T-helper 17 cell (primary cell): ENCODE results near the gene CYP2C9. TPM values are rescaled to one million over a fixed set of nuclear protein-coding genes. Genes with fewer than 3 reads are reported as not detected.

Experiments used
- ATAC-seq: fragments of 150-1000 bp; cut with Tn5 transposase; 2 replicates; pipeline ENCODE4 v1.10.0; 2021; ENCODE audit warnings: mild to moderate bottlenecking, moderate library complexity
- DNase-seq, 3 donors: peaks; one replicate each; pipeline versions ENCODE4 v3.0.0 to v3.0.0-alpha.2; 2020 to 2021
- H3K9me3 ChIP-seq: one replicate; pipeline ENCODE4 v1.7.0; 2013; ENCODE audit warnings: low read length, mild to moderate bottlenecking; ENCODE audit not compliant: control insufficient read depth, poor library complexity, severe bottlenecking
- H3K27ac Mint-ChIP-seq: one replicate; pipeline ENCODE4 v1.8.0; 2022; ENCODE audit warnings: mild to moderate bottlenecking, moderate library complexity, mixed read lengths
- H3K27me3 Mint-ChIP-seq: one replicate; pipeline ENCODE4 v1.8.0; 2022; ENCODE audit warnings: mixed read lengths
- H3K36me3 Mint-ChIP-seq: one replicate; pipeline ENCODE4 v1.8.0; 2022; ENCODE audit warnings: low read depth, mixed read lengths
- H3K4me1 Mint-ChIP-seq: one replicate; pipeline ENCODE4 v1.8.0; 2022; ENCODE audit warnings: mild to moderate bottlenecking, mixed read lengths
- H3K4me3 Mint-ChIP-seq: one replicate; pipeline ENCODE4 v1.8.0; 2022; ENCODE audit warnings: mild to moderate bottlenecking, moderate library complexity, mixed read lengths
- total RNA-seq, 4 donors: library from RNA in 2 of 4; stranded (reverse) in 2 of 4; gene quantifications; one replicate each; pipeline ENCODE4 v1.2.3 and lab custom pipeline; 2022 to 2026

The CYP2C9 gene
- total RNA-seq, 2 donors from 2014 or later, result not detected

GRCh38 chr10:94989192-94989591 lies 50.7 kb downstream of the CYP2C9 start:
- Mint-ChIP-seq H3K27ac (no peak overlapping the region), H3K27me3 (no peaks in the 10 kb centered on the region), H3K4me1 (no peaks in the 10 kb centered on the region), H3K36me3 (no peaks in the 10 kb centered on the region), H3K4me3 (no peak overlapping the region)
- ATAC-seq (no peak), DNase-seq (no peak)
- H3K9me3 ChIP-seq, result no peaks in the 10 kb centered on the region

DNA sequence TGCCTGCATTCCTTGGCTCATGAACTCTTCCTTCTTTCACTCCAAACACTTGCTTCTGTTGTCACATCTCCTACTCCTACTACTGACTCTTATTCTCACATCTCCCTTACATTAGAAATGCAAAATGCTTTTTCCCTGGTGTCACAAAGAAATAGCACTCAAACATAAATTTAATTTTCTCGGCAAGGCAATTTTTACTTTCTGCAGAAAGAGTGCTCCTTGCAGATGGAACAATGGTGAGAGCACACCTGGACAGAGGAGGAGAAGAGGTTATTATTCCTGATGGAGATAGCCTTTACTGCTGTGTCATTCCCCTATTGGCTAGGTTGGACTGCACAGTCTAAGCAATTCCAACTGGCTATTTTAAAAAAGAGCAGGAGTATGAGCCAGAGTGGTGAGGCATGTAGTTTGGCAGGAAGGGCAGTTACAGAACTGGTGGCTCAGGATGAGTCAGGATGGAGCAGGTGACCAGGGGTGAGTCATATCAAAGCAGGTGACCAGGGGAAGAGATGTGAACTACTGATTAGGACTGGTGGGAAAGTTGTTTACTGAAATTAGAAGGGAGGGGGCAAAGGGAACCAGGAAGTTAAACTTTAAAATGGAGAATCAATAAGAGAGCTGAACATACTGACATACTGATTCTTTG lies 52.9 kb downstream of the CYP2C9 start:
- DNase-seq (no peak), ATAC-seq (no peak)
- Mint-ChIP-seq H3K27me3 (no peaks in the 10 kb centered on the region), H3K4me3 (no peak overlapping the region), H3K36me3 (no peaks in the 10 kb centered on the region), H3K4me1 (no peaks in the 10 kb centered on the region), H3K27ac (no peak overlapping the region)
- no peaks in the 10 kb centered on the region for H3K9me3 ChIP-seq

DNA sequence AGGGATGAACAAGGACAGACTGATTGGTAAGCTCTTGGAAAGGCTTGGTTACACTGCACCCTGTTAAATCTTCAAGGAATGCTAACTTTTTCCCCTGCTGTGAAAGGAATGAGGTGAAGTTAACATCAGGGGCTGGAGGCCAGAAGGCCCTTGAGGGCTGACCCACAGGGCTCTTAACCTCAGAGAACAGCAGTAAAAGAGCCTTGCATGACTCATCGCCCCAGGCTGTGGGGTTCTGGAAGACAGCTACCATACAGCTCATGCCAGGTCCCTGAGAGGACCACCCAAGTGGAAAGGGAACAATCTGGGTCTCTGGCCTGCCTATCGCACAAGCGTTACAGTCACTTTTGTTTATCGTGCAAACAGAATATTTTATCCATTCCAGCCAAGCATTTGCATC lies 54.4 kb downstream of the CYP2C9 start:
- DNase-seq (no peak), ATAC-seq (no peak)
- Mint-ChIP-seq H3K27me3 (no peaks in the 10 kb centered on the region), H3K27ac (no peak overlapping the region), H3K4me3 (no peak overlapping the region), H3K36me3 (no peaks in the 10 kb centered on the region), H3K4me1 (no peaks in the 10 kb centered on the region)
- no peaks in the 10 kb centered on the region for H3K9me3 ChIP-seq

DNA sequence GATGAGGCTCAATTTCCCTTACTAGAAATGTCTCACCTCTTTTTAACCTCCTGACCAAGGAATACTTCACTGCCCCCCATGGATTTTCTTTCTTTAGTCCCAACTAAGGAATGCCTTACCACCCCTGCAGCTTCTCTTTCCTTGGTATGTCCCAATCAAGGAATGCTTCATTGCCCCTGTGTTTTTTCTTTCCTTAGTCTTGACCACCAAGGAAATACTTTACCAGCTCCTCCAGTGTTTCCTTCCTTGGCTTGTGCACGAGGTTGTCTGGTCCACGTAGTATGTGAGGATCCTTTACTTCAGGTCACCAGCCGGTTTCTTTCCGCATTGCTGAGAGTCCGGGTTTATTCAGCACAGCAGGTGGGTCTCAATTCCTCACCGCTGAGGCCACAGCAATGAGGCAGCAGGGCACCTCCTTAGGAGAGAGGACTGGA lies 59.3 kb downstream of the CYP2C9 start:
- no peak overlapping the region for H3K27ac Mint-ChIP-seq
- no peak for ATAC-seq

DNA sequence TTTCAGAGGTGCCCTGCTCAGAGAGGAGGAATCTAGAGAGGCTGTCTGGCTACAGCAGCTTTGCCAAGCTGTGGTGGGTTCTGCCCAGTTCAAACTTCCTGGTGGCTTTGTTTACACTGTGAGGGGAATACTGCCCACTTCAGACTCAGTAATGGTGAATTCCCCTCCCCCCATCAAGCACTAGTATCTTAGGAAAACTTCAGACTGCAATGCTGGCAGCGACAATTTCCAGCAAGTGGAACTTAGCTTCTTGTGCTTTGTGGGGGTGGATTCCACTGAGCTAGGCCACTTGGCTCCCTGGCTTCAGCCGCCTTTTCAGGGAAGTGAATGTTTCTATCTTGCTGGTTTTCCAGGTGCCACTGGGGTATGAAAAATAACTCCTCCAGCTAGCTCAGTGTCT lies 88.0 kb downstream of the CYP2C9 start:
- H3K9me3 ChIP-seq, result no peaks in the 10 kb centered on the region
- H3K4me1 Mint-ChIP-seq, result no peaks in the 10 kb centered on the region
- H3K27me3 Mint-ChIP-seq, result no peaks in the 10 kb centered on the region
- DNase-seq (no peak), ATAC-seq (no peak)
- H3K27ac Mint-ChIP-seq, result no peak overlapping the region
- H3K4me3 Mint-ChIP-seq, result no peak overlapping the region
- no peaks in the 10 kb centered on the region for H3K36me3 Mint-ChIP-seq

More for the DNA sequence above, 59.3 kb downstream of the CYP2C9 start:
- Mint-ChIP-seq H3K4me3 (no peak overlapping the region), H3K36me3 (no peaks in the 10 kb centered on the region), H3K27me3 (no peaks in the 10 kb centered on the region), H3K4me1 (no peaks in the 10 kb centered on the region)
- no peaks in the 10 kb centered on the region for H3K9me3 ChIP-seq
- no peak for DNase-seq

DNA sequence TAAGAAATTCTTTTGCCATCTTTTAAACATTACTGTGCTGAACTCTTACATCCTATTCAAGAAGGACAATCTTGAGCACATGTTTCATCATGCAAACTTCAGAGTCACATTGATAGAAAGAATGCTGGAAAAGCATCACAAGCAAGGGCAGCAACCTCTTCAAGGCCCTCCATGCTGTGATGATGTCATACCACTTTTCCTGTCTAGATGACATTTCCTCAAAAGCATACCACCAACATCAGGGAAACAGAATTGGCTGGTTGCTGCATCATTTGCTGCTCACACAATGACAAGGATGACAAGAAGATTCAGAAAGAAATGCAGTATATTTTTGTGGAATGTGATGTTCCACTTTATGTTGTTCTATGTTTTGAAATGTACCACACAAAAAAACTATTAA lies 93.2 kb downstream of the CYP2C9 start:
- DNase-seq, result no peak
- H3K4me1 Mint-ChIP-seq, result no peaks in the 10 kb centered on the region
- no peaks in the 10 kb centered on the region for H3K36me3 Mint-ChIP-seq
- no peaks in the 10 kb centered on the region for H3K27me3 Mint-ChIP-seq
- H3K9me3 ChIP-seq, result no peaks in the 10 kb centered on the region
- ATAC-seq, result no peak
- H3K27ac Mint-ChIP-seq, result no peak overlapping the region
- no peak overlapping the region for H3K4me3 Mint-ChIP-seq

GRCh38 chr10:95034401-95034800 lies 95.9 kb downstream of the CYP2C9 start:
- Mint-ChIP-seq H3K36me3 (no peaks in the 10 kb centered on the region), H3K27me3 (no peaks in the 10 kb centered on the region), H3K27ac (no peak overlapping the region), H3K4me1 (no peaks in the 10 kb centered on the region), H3K4me3 (no peak overlapping the region)
- no peaks in the 10 kb centered on the region for H3K9me3 ChIP-seq
- DNase-seq (no peak), ATAC-seq (no peak)

DNA sequence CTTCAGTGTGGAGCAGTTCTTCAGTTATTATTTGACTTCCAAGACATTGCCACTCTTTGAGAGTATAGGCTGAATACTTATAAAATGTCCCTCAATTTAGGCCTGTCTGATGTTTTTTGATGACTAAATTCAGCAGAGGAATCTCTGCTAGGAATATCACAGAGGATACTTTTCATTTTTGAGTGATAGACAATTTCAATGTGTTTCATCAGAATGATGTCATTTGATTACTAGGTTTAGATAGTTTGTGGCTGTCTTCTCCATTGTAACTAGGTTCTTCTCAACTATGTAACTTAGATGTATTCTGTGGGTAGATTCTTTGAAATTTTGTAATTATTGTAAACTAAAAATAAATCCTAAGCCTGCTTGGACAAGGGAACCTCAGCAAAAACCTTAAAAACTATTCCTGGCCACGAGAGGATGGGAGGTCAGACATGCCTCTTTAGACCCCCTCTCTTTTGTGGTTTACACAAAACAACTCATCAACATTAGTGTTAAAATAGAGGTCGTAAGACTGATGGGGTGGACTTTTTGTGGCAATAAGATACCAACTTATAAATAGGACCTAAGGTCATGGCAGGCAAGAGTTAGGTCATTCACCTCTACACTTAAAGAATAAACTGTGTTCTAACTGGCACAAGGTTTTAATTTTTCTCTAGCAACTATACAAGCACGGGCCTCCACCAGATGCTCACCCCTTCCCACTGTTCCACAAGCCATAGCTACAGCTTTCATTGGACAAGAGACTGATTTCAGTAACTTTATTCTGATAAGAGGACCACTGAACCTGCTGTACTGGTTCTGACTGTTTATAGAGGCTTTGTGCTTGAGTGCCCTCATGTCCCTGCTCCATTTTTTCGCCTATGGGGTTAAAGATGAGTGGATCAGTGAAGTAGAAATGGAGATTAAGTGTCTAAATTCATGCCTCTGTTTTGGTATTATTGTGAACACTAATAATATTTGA lies 97.2 kb downstream of the CYP2C9 start:
- no peak overlapping the region for H3K27ac Mint-ChIP-seq
- no peaks in the 10 kb centered on the region for H3K27me3 Mint-ChIP-seq
- no peak overlapping the region for H3K4me3 Mint-ChIP-seq
- no peaks in the 10 kb centered on the region for H3K9me3 ChIP-seq
- ATAC-seq (no peak), DNase-seq (no peak)
- H3K36me3 Mint-ChIP-seq, result no peaks in the 10 kb centered on the region
- H3K4me1 Mint-ChIP-seq, result no peaks in the 10 kb centered on the region

DNA sequence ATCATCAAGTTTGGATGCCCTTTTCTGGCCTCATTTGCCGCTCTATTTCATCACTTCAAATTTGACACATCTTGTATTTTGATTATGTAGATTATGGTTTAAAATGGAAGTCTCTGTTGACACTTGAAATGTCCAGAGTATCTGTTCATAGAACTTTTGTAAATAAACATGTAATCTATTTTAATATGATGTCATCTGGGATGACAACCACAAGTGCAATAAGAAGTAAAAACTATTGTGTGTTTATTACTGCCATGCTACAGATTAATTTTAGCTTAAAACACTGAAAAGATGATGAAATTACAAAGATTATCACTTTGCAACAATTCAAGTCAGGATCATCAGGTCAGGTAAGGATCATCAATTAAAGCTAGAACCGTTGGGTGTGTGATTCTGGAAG lies 100.8 kb downstream of the CYP2C9 start:
- no peak overlapping the region for H3K27ac Mint-ChIP-seq
- DNase-seq, result no peak
- no peak for ATAC-seq
- H3K4me3 Mint-ChIP-seq, result no peak overlapping the region
- H3K36me3 Mint-ChIP-seq, result no peaks in the 10 kb centered on the region
- H3K27me3 Mint-ChIP-seq, result no peaks in the 10 kb centered on the region
- no peaks in the 10 kb centered on the region for H3K4me1 Mint-ChIP-seq
- no peaks in the 10 kb centered on the region for H3K9me3 ChIP-seq

Other genes starting within 250 kb of the CYP2C9 start
- gene CYP2C19, start 176.0 kb upstream of the CYP2C9 start, total RNA-seq, result not detected
- under 1 TPM in 1 of 2 donors, not detected in 1; 0.21 TPM for gene CYP2C8, start 130.8 kb downstream of the CYP2C9 start, total RNA-seq